Measurements from ENCODE around the gene RAB11A.
"Not testable (repeated sequence)": the region's sequence is repeated elsewhere in the genome, so short reads cannot be mapped to it uniquely, and the experiment has no call there.

RAB11A gene

DNA sequence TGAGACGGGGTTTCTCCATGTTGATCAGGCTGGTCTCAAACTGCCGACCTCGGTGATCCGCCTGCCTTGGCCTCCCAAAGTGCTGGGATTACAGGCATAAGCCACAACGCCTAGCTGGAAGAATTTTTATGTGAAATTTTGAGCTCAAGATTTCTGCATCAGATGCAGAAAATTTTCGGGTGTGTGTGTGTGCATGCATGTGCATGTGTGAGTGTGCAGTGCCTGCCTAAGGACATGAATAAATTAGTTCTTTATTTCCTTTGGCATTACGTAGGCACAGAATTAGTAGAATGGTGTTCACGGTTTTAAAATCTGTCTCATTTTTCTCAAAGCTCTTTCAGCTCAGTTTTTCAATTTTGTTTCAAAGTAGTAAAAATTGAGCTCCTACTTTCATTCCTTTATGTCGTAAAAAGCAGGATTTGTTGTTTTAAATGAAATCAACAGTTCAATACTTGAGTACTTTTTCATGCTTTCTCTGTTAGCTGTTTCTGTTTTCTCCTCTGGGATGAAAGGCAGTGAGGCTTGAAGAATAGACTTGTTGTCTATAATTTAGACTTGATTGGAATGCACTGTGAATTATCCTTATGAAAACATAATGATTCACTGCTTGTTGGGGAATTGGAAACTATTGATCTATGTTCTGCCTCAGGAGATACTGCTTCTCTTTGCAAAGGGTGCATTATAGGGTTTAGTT lies 23.3 kb upstream of the RAB11A start:
- no peak for DNase-seq (ENCODE audit: low read depth)

DNA sequence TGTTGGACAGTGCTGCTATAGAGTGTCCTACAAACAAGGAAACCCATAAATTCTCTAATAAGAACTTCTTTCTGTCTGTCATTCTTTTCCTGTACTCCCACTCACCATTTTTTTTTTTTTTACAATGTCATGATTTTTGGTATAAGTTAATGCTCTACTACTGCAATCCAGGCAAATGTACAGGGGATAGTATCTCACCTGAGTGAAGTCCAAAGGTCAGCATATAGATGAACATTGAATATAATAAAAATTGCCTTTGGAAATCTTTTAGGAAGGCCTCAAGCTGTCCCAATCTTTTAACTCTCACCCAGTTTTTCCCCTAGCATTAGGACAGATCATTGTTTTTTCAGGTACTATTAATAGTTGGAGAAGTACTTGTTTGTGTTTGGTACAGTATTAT lies 21.3 kb upstream of the RAB11A start:
- no peak for DNase-seq (ENCODE audit: low read depth)

DNA sequence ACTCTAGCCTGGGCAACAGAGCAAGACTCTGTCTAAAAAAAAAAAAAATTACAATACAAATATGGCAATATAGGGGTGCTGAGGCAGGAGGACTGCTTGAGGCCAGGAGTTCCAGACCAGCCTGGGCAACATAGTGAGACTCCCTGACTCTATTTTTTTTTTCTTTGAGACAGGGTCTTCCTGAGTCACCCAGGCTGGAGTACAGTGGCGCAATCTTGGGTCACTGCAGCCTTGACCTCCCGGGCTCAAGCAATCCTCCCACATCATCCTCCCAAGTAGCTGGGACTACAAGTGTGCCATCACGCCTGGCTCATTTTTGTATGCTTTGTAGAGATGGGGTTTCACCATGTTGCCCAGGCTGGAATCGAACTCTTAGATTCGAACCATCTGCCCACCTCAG lies 17.3 kb upstream of the RAB11A start:
- DNase-seq (ENCODE audit: low read depth): no peak

DNA sequence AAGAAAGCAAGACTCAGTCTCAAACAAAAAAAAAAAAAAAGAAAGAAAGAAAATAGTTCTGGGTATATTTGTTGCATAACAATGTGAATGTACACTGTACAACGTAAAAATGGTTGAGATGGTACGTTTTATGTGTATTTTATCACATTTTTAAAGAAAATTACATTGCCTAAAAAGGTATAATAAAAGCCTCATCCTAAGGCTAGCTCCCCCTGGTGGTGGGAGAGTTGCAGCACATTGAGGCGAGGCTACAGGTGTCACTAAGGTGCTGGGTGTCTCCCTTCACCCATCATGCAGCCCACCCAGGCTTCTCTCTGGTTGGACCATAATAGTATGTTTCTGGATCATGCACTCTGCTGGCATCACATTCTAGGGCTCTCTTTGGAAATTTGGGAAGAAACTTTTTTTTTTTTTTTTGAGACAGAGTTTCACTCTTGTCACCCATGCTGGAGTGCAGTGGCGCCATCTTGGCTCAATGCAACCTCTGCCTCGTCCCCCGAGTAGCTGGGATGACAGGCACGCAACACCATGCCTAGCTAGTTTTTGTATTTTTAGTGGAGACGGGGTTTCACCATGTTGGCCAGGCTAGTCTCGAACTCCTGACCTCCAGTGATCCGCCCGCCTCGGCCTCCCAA lies 12.4 kb upstream of the RAB11A start:
- peak; percentile 80 for DNase-seq (ENCODE audit: low read depth)

DNA sequence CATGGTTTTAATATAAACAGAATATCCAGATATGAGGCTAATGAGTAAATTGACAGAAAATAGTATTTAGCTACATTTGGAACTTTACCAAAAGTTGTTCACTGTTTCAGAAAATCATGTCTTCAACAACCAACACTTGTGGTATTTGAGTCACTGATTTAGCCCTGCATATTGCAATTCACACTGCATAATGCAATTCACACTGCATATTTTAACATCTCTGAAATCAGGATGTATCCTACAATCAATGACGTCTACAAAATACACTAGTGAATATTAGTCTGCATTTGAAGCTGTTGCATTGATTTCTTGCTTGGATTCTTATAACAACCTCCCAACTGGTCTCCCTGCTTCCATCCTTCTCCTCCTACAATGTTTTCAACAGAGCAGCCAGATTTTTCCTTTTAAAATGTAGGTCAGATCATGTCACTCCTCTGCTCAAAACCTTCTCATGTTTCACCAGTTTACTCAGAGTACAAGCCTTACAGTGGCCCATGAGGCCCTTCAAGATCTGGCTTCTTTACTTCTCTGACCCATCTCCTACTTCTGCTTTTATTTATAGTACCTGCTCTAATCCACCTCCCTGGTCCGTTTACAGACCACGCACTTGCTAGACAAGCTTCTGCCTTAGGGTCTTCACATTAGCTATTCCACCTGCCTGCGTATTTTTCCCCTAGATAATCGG lies 11.4 kb upstream of the RAB11A start:
- no peak for DNase-seq (ENCODE audit: low read depth)

DNA sequence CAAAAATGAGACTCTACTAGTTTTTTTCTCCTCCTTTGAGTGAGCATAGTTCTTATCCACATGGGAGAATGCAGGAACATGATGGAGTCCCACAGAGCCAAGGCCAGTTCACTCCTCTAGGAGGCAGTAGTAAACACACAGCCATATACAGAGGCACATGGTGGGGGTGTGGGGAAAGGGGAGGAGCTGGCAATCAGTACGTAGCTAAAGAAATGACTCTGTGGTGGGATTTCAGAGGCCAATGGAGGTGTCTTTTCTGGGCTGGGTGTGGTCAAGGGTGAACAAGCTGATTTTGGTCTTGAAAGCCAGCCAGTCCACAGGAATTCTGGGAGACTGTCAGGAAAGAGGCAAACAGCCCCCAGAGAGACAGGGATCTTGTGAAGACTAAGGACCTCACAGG lies 6.6 kb upstream of the RAB11A start:
- DNase-seq (ENCODE audit: low read depth): peak; percentile 32

DNA sequence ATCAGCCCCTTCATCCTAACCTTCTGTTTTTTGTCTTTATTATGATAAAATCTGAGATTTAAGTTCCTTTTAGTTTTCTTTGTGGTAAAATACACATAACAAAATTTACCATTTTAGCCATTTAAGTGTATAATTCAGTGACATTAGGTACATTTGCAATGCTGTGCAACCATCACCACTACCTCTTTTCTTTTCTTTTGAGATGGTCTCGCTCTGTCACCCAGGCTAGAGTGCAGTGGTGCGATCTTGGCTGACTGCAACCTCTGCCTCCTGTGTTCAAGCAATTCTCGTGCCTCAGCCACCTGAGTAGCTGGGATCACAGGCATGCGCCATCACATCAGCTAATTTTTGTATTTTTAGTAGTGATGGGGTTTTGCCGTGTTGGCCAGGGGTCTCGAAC lies 6.2 kb upstream of the RAB11A start:
- no peak for DNase-seq (ENCODE audit: low read depth)

DNA sequence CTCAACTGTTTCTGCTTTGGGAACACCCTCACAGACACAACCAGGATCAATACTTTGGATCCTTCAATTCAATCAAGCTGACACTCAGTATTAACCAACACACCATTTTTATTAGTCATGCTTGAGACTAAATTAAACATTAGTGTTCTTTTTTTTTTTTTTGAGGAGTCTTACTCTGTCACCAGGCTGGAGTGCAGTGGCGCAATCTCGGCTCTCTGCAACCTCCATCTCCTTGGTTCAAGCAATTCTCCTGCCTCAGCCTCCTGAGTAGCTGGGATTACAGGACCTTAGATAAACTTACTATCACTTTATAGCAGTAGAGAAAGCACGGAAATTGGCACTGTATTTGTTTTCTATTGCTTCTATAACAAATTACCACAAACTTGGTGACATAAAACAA lies 2.0 kb upstream of the RAB11A start:
- DNase-seq (ENCODE audit: low read depth): no peak

DNA sequence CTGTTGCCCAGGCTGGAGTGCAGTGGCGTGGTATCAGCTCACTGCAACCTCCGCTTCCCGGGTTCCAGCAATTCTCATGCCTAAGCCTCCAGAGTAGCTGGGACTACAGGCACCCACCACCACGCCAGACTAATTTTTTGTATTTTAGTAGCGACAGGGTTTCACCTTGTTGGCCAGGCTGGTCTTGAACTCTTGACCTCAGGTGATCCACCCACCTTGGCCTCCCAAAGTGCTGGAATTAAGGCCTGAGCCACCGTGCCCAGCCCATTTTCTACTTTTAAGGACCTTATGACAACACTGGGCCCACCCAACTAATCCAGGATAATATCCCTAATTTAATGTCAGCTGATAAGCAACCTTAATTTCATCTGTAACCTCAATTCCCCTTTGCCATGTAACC lies 1.4 kb upstream of the RAB11A start:
- DNase-seq (ENCODE audit: low read depth): not testable (repeated sequence)

DNA sequence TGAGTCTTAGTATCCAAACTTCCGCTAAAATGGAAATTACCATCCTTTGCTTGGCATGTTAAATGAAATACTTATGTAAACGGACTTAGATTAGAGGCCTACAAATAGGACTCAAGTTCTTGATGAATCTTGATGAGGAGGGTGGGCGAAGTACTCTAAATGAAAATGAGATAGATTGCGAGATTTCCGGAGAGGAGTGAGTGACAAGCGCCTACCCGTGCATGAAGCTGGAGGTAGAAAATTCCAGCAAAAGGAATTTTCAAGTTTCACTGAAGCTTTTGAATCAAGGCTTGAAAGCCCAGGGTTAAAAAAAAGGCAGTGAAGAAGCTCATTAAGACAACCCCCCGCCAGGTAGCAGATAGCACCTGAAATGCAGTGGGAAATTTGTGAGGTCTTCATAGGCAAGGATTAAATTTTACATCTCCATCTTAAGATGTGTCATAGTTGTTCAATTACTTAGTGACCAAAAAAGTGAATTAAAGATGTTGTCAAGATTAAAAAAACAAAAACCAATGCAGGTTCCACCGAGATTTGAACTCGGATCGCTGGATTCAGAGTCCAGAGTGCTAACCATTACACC lies 655 bp upstream of the RAB11A start:
- no peak for DNase-seq (ENCODE audit: low read depth)

DNA sequence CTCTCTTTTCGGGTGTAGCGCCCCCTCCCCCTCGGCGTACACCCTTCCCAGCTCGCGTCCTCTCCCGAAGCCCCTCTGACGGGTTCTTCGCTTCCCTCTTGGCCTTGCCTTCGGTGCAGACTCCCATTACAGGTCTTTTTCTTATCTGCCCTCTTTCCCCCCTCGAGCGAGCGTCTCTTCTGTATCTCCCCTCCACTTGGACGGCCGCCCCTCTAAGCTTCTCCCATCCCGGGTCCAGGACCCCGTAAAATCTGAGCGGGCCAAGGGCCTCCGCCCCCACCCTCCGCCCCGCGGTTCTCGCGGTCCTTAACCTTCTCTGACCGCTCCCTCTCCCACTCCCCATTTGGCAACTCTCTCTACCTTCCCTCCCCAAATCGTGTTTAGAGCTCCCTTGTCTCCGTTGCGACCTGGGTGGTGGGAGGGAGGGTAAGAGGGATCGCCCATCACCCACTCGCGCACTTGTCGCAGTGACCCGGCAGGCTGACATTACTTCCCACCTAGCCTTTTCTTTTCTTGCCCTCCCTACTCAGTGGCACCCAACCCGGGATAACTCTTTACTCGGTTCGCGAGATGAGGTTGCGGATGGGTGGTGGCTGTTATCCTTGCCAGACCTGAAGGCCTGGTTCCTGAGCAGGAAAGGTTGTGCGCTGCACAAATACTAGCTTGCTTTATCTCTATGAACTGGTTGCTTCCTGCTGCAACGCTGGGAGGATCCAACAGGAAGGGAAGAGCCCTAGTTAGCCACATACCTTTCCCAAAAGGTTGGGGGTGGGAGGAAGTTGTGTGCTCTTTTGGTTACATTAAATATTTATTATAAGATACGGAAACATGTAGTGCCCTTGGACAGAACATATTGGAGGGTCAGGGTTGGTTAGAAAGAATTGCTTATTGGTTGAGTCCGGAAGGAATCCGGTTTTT lies 922 bp downstream of the RAB11A start:
- DNase-seq (ENCODE audit: low read depth): no peak

DNA sequence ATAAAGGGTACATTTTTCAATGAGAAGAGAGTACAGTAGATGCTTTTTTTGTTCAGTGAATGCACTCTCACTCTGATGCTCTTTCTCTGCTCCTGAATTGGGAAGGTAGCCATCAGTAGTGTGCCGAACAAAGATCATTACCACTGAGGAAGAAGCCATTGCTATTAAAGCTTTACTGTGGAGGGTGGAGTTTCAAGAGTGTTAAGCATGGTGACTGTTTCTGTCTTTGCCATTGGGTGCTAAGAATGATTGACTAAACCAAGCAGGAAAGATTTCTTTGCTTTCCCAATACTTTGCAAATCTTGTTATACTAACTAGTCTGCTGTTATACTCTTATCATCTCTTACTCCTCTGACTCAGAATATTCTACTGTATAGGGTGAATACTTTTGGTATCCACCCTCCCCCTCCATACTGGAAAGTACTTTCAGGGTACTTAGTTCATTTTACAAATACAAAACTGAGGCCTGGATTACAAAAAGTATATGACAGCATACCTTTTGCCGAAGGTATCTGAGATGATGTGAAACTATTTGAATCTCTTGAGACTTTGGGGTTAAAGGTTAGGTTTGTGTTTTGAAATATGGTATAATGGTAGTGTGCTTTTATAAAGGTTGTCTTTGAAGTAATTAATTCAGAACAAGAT lies 1.7 kb downstream of the RAB11A start:
- DNase-seq (ENCODE audit: low read depth): no peak

DNA sequence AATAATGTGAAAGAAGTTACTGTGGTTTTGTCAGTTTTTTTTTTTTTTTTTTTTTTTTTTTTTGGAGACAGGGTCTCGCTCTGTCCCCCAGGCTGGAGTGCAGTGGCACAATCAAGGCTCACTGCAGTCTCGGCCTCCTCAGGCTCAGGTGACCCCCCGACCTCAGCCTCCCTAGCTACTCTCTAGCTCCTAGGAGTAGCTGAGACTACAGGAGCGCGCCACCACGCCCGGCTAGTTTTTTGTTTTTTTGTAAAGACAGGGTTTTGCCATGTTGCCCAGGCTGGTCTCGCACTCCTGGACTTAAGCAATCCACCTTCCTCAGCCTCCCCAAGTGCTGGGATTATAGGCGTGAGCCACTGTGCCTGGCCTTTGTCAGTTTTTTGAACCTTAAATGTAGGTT lies 2.6 kb downstream of the RAB11A start:
- DNase-seq (ENCODE audit: low read depth): not testable (repeated sequence)

DNA sequence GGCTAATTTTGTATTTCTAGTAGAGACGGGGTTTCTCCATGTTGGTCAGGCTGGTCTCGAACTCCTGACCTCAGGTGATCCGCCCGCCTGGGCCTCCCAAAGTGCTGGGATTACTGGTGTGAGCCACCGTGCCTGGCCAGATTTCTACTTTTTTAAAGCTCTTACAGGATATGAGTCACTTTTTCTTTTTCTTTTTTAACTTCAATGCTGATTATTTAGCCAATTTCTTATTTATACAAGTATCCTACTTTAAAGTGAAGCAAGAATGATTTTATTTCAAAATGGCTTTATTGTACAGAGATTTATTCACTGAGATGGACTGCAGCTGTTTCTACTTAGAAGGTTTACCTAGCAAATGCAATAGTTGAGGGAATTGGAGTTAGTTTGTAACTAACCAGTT lies 3.3 kb downstream of the RAB11A start:
- DNase-seq (ENCODE audit: low read depth): not testable (repeated sequence)

DNA sequence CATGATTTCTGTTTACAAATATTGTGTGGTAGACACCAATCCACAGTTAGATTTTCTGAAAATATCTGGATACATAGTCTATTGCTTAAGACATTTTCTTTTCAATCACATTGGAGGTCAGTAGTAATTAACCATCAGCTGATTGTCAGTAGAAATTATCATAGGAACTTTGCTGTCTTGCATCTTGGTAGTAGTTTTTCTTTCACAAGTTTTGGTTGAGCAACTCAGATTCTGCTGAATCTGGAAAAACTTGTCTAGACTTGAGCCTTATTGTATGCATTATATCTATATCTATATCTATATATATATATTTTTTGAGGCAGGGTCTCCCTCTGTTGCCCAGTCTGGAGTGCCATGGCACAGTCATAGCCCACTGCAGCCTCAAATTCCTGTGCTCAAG lies 4.0 kb downstream of the RAB11A start:
- DNase-seq (ENCODE audit: low read depth): no peak

DNA sequence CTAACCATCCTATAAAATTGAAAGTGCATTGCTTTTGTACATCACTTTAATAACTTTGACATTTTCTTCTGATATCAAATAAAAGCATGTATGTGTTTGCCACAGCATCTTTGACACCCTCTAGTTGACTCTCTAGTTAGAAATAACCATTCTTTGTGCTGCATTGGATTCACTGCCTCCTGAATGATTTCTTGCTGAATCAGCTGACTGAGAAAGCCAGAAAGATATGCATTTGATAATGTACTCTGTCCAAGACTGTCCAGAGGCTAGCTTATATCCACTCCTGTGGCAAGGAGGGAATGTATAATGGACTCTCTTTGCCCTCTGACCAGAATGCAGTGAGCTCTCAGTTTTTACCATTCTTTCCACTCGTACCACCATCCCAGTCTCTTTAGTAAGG lies 6.2 kb downstream of the RAB11A start:
- DNase-seq (ENCODE audit: low read depth): no peak

DNA sequence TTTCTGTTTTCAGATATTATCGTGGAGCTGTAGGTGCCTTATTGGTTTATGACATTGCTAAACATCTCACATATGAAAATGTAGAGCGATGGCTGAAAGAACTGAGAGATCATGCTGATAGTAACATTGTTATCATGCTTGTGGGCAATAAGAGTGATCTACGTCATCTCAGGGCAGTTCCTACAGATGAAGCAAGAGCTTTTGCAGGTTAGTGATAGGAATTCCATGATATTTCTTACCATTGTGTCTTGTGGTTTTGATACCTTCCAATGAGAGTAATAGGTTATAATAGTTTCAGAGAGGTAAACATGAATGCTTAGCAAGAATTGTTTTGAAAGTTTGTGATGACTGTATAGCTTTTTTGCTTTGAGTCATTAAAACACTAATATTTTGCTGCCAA lies 8.5 kb downstream of the RAB11A start:
- no peak for DNase-seq (ENCODE audit: low read depth)

DNA sequence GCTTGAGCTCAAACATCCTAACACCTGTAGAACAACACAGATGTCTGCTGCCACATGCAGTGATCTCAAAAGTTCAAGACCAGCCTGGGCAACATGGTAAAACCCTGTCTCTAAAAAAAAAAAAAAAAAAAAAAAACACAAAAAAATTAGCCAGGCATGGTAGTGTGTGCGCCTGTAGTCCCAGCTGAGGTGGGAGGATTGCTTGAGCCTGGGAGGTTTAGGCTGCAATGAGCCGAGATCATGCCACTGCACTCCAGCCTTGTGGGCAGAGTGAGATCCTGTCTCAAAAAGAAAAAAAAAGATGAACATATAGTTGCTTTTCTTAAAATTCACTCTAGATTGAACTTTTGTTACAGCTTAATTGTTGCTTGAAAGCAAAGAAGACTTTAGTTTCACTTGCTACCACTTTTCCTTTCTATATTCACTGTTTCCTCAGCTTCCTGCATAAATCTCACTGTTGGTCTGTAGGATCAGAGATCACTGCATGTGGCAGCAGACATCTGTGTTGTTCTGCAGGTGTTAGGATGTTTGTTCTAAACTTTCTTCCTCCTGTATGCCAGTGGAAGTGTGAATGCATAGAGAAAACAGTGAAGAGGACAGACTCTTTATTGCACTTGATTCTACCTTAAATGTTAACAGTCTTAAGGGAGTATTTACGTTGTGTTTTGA lies 12.6 kb downstream of the RAB11A start:
- no peak for DNase-seq (ENCODE audit: low read depth)

DNA sequence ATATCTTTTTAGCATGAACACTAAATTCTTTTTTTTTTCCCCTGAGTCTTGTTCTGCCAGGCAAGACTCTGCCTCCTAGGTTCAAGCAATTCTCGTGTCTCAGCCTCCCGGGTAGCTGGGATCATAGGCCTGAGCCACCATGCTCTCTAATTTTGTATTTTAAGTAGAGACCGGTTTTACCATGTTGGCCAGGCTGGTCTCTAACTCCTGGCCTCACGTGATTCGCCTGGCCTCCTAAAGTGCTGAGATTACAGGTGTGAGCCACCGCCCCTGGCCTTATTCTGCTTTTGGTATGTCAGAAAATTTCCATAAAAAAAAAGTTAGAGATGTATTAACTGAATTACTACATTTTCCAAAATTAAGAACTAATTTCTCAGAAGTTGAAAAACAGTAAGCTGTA lies 14.3 kb downstream of the RAB11A start:
- no peak for DNase-seq (ENCODE audit: low read depth)

DNA sequence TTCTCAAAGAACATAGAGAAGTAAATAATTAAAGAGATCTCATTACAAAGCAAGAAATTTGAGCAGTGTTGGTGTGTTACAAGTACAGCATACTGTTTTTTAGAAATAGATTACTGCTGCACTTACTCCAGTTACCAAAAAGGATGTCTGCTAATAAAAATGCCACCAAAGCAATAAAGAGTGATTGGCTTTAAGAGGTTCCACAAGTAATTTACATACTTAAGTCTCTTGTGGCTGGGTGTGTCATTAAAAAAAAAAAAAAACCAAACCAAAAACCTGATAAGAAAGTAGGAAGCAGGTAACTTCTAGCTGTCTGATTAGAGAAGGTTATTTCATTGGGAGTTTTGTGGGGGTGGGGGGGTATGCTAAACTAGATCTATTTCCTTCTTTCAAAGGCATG lies 15.2 kb downstream of the RAB11A start:
- no peak for DNase-seq (ENCODE audit: low read depth)

DNA sequence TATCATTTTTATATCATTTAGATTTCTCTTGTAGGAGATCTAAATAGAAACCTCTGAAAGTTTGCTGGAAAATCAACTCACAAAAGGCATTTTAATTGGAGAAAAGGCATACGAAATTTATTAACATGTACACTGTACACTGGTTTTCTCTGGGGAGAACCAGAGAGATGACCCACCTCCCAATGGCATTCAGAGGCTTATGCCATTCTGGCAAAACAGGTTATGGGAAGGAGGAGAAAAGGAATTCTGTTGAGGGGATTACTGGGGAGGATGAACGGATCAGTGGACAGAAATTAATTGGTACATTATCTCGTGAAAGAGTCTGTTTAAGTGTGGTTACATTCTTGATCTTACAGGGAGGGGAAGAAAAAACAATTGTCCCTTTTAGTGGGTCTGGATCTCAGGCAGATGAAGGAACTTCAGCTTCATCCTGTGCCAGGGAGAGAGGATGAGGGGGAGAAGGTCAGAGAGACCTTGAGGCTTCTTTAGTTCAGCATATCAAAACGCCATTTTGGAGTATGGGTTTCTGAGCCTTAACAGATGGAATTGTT lies 16.5 kb downstream of the RAB11A start:
- DNase-seq (ENCODE audit: low read depth): no peak

Data from activated gamma-delta T cell treated with anti-CD3 and anti-CD28 coated beads, Interleukin-2, amount 50 U/mL, for 16 hours (primary cell).